Panc1 (cell line): ENCODE data around the gene SOX21. TPM values are rescaled to one million over a fixed set of nuclear protein-coding genes. Genes with fewer than 3 reads are reported as not detected.

Source experiments
- ATAC-seq: fragments of 200-7000 bp; cut with Tn5 transposase; 2 replicates; pipeline ENCODE4 v1.9.1; 2020; ENCODE audit warnings: mild to moderate bottlenecking, moderate library complexity
- BruUV-seq: library from RNA; stranded (reverse); fragments of 400-500 nt; replicated peaks from 2 replicates; lab custom pipeline; 2021; lab: Mats Ljungman, UMichigan
- CTCF ChIA-PET: fragments of 300-600 bp; sonication (Branson Sonifier 250); formaldehyde crosslinking; loops from one replicate; lab custom pipeline; 2022; ENCODE audit warnings: antibody characterized with exemption; lab: Charles Lee
- POLR2A ChIA-PET: fragments of 300-600 bp; sonication (Branson Sonifier 250); formaldehyde crosslinking; loops from one replicate; lab custom pipeline; 2022; ENCODE audit warnings: antibody characterized with exemption; lab: Charles Lee
- DNase-seq: peaks from one replicate; pipeline ENCODE4 v3.0.0-alpha.2; 2010; ENCODE audit warnings: low read depth, low spot score
- H3K27ac ChIP-seq: 2 replicates; pipeline ENCODE4 v1.5.1; 2011; ENCODE audit warnings: mild to moderate bottlenecking, low read length, inconsistent platforms
- H3K27me3 ChIP-seq: fragments of 200-500 bp; sonication (Bioruptor generic); 2 replicates; pipeline ENCODE4 v1.6.0; 2014; ENCODE audit warnings: low read length, inconsistent platforms; ENCODE audit not compliant: control insufficient read depth, insufficient read depth
- H3K36me3 ChIP-seq: fragments of 200-500 bp; sonication (Bioruptor generic); 2 replicates; pipeline ENCODE4 v1.5.1; 2014; ENCODE audit warnings: inconsistent platforms, mild to moderate bottlenecking, low read length, moderate library complexity; ENCODE audit not compliant: control insufficient read depth, insufficient read depth
- H3K4me1 ChIP-seq: 2 replicates; pipeline ENCODE4 v1.5.1; 2011; ENCODE audit warnings: inconsistent platforms, mild to moderate bottlenecking, low read length, moderate library complexity; ENCODE audit not compliant: control insufficient read depth, insufficient read depth
- H3K4me3 ChIP-seq, 2 experiments: 2 replicates each; pipeline ENCODE4 v1.5.1; 2011 to 2012; ENCODE audit warnings: low read depth in 2 of 2, low read length in 2 of 2, mild to moderate bottlenecking in 2 of 2, inconsistent platforms in 1 of 2, moderate library complexity in 1 of 2
- H3K9me3 ChIP-seq: fragments of 200-500 bp; sonication (Bioruptor generic); 2 replicates; pipeline ENCODE4 v1.5.1; 2014; ENCODE audit warnings: low read depth, mild to moderate bottlenecking, inconsistent platforms, low read length, moderate library complexity; ENCODE audit not compliant: control insufficient read depth, insufficient read depth
- CTCF ChIP-seq: fragments of 450-650 bp; IDR thresholded peaks from 2 replicates; pipeline ENCODE4 v1.5.1; 2017; ENCODE audit warnings: mild to moderate bottlenecking
- POLR2AphosphoS5 ChIP-seq: IDR thresholded peaks from 2 replicates; pipeline ENCODE4 v1.6.1; 2012; ENCODE audit warnings: mild to moderate bottlenecking, low read depth, low read length, moderate library complexity
- SIN3A ChIP-seq: IDR thresholded peaks from 2 replicates; pipeline ENCODE4 v1.6.1; 2012; ENCODE audit warnings: low read depth, mild to moderate bottlenecking, low read length, moderate library complexity, borderline replicate concordance; ENCODE audit not compliant: insufficient read depth
- TCF7L2 ChIP-seq: IDR thresholded peaks from 2 replicates; pipeline ENCODE4 v1.6.1; 2011; ENCODE audit warnings: mild to moderate bottlenecking, low read depth, low read length, inconsistent platforms
- in situ Hi-C: cut with HindIII; loops from 2 replicates; pipeline ENCODE4 v1.10.0; 2016; ENCODE audit warnings: low sequenced_read_pairs, low pct_unique_long_range_greater_than_20kb
- intact Hi-C: fragments of 100-400 bp; cut with micrococcal nuclease; formaldehyde crosslinking; loops from one replicate; pipeline ENCODE4 v1.10.0; 2022; ENCODE audit not compliant: unreplicated experiment
- total RNA-seq: library from RNA; stranded (reverse); gene quantifications from one replicate; pipeline ENCODE4 v1.2.1, GENCODE V29; 2021; ENCODE audit not compliant: unreplicated experiment
- TF ChIP-seq, protein P1 (sequence below), 2 experiments: IDR thresholded peaks; 2 replicates each; pipeline ENCODE4 v1.6.1; 2011 to 2012; ENCODE audit warnings: low read depth in 2 of 2, control low read depth in 1 of 2, low read length in 1 of 2, mild to moderate bottlenecking in 1 of 2, moderate library complexity in 1 of 2; ENCODE audit not compliant: insufficient read depth in 1 of 2

SOX21 gene
- total RNA-seq, 1 experiment from 2014 or later = 3.5 TPM

GRCh38 chr13:94696171-94696570 lies 16.2 kb downstream of the SOX21 start:
- Histone ChIP-seq H3K27me3 (no peaks in the 10 kb centered on the region), H3K9me3 (no peaks in the 10 kb centered on the region), H3K36me3 (no peaks in the 10 kb centered on the region), H3K4me1 (no peaks in the 10 kb centered on the region), H3K27ac (no peak overlapping the region), H3K4me3 (no peak overlapping the region)
- in situ Hi-C loops = no loop called here
- POLR2A ChIA-PET = no interaction called here
- no peak for DNase-seq
- TF ChIP-seq POLR2AphosphoS5 (no peak), TCF7L2 (no peak), SIN3A (no peak), CTCF (no peak)
- TF ChIP-seq, protein P1, sequence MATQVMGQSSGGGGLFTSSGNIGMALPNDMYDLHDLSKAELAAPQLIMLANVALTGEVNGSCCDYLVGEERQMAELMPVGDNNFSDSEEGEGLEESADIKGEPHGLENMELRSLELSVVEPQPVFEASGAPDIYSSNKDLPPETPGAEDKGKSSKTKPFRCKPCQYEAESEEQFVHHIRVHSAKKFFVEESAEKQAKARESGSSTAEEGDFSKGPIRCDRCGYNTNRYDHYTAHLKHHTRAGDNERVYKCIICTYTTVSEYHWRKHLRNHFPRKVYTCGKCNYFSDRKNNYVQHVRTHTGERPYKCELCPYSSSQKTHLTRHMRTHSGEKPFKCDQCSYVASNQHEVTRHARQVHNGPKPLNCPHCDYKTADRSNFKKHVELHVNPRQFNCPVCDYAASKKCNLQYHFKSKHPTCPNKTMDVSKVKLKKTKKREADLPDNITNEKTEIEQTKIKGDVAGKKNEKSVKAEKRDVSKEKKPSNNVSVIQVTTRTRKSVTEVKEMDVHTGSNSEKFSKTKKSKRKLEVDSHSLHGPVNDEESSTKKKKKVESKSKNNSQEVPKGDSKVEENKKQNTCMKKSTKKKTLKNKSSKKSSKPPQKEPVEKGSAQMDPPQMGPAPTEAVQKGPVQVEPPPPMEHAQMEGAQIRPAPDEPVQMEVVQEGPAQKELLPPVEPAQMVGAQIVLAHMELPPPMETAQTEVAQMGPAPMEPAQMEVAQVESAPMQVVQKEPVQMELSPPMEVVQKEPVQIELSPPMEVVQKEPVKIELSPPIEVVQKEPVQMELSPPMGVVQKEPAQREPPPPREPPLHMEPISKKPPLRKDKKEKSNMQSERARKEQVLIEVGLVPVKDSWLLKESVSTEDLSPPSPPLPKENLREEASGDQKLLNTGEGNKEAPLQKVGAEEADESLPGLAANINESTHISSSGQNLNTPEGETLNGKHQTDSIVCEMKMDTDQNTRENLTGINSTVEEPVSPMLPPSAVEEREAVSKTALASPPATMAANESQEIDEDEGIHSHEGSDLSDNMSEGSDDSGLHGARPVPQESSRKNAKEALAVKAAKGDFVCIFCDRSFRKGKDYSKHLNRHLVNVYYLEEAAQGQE (IDR thresholded peaks at IDR 0.05; ENCODE audit: insufficient read depth in 1 of 2, low read depth in 2 of 2, low read length in 1 of 2) = no peak
- intact Hi-C loops = no loop called here
- ATAC-seq = no peak
- no TSS peak for BruUV-seq
- CTCF ChIA-PET = no interaction called here

DNA sequence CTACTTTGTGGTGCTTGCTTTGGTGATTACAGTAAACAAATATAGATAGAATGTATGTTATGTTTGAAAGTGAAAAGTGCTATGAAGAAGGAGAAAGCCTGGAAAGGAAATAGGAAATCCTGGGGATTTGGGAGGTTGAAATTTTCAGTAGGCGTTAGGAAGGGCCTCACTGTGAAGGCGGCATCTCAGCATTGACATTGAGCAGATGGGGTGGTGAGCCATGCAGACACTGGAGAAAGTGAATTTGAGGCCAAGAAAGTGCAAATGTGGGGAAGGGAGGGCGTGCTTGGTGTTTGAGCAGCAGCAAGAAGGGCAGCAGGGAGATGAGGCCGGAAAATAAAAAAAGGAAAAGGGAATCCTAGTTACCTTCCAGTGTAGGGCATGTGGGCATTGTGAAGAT lies 20.3 kb downstream of the SOX21 start:
- in situ Hi-C loops = no loop called here
- DNase-seq (no peak), ATAC-seq (no peak)
- TF ChIP-seq CTCF = no peak
- TF ChIP-seq TCF7L2 = no peak
- no peak for TF ChIP-seq SIN3A
- TF ChIP-seq, protein P1 (IDR thresholded peaks at IDR 0.05; ENCODE audit: insufficient read depth in 1 of 2, low read depth in 2 of 2, low read length in 1 of 2) = no peak
- no peak for TF ChIP-seq POLR2AphosphoS5
- ChIA-PET POLR2A (no interaction called here), CTCF (no interaction called here)
- Histone ChIP-seq H3K4me1 (no peaks in the 10 kb centered on the region), H3K27ac (no peak overlapping the region), H3K4me3 (no peak overlapping the region), H3K36me3 (no peaks in the 10 kb centered on the region), H3K9me3 (no peaks in the 10 kb centered on the region), H3K27me3 (no peaks in the 10 kb centered on the region)
- intact Hi-C loops = no loop called here
- no TSS peak for BruUV-seq
